ENCODE measurements around the gene PRCD.
A peak's percentile ranks its signal among the peaks of the same experiment; 100 is the strongest.
"Not testable (repeated sequence)": the region's sequence is repeated elsewhere in the genome, so short reads cannot be mapped to it uniquely, and the experiment has no call there.

PRCD gene

GRCh38 chr17:76556765-76557367 is 17.0 kb downstream of the PRCD start:
- peak; percentile 30 for DNase-seq (ENCODE audit: low read depth)

- peak; percentile 88 for DNase-seq (ENCODE audit: low read depth)
These were observed 17.7 kb downstream of the PRCD start for GRCh38 chr17:76557368-76558197.

GRCh38 chr17:76558198-76559095 is 18.6 kb downstream of the PRCD start:
- no peak for DNase-seq (ENCODE audit: low read depth)

GRCh38 chr17:76559460-76559859 is 19.6 kb downstream of the PRCD start:
- not testable (repeated sequence) for DNase-seq (ENCODE audit: low read depth)

- DNase-seq (ENCODE audit: low read depth), result no peak
These were observed 20.4 kb downstream of the PRCD start for GRCh38 chr17:76560036-76560876.

- no peak for DNase-seq (ENCODE audit: low read depth)
These were observed 21.0 kb downstream of the PRCD start for GRCh38 chr17:76560877-76561221.

- no peak for DNase-seq (ENCODE audit: low read depth)
These were observed 21.5 kb downstream of the PRCD start for GRCh38 chr17:76561332-76561731.

GRCh38 chr17:76561799-76562268 is 22.0 kb downstream of the PRCD start:
- no peak for DNase-seq (ENCODE audit: low read depth)

- DNase-seq (ENCODE audit: low read depth), result no peak
These were observed 22.9 kb downstream of the PRCD start for GRCh38 chr17:76562734-76563148.

GRCh38 chr17:76563359-76563758 is 23.5 kb downstream of the PRCD start:
- DNase-seq (ENCODE audit: low read depth), result not testable (repeated sequence)

GRCh38 chr17:76564991-76565727 is 25.3 kb downstream of the PRCD start:
- not testable (repeated sequence) for DNase-seq (ENCODE audit: low read depth)

- no peak for DNase-seq (ENCODE audit: low read depth)
These were observed 26.1 kb downstream of the PRCD start for GRCh38 chr17:76565728-76566612.

- DNase-seq (ENCODE audit: low read depth), result no peak
These were observed 26.7 kb downstream of the PRCD start for GRCh38 chr17:76566613-76566943.

GRCh38 chr17:76566988-76567431 is 27.2 kb downstream of the PRCD start:
- DNase-seq (ENCODE audit: low read depth), result no peak

GRCh38 chr17:76567634-76568432 is 28.0 kb downstream of the PRCD start:
- no peak for DNase-seq (ENCODE audit: low read depth)

- no peak for DNase-seq (ENCODE audit: low read depth)
These were observed 29.0 kb downstream of the PRCD start for GRCh38 chr17:76568811-76569221.

- DNase-seq (ENCODE audit: low read depth), result no peak
These were observed 29.9 kb downstream of the PRCD start for GRCh38 chr17:76569607-76570279.

- DNase-seq (ENCODE audit: low read depth), result no peak
These were observed 30.6 kb downstream of the PRCD start for GRCh38 chr17:76570457-76570856.

Data from T follicular helper cell (primary cell).